ENCODE data around the gene PKNOX2. TPM values are rescaled to one million over a fixed set of nuclear protein-coding genes. Genes with fewer than 3 reads are reported as not detected.

PKNOX2 gene
- total and polyA plus RNA-seq, 4 donors, result 0.14 to 0.29 (median 0.24) TPM

DNA sequence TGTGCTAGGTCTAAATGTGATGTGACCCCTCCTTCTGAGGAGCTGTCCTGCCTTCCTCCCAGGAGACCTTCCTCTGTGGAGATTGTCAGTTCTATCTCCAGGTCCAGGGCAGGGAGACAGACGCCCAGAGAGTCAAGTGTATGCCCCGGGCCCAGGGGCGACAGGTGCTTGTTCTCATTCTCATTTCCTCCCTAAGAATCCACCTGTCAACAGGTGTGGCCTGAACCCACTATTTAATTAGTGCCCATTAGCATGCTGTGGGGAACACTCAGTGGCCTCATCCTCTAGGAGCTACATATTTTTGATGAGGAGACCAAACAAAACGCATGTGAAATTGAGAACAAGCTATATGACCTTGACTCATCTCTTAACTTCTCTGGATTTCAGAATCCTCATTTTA is 9.5 kb downstream of the PKNOX2 start (continued):
- TF ChIP-seq, protein P1, sequence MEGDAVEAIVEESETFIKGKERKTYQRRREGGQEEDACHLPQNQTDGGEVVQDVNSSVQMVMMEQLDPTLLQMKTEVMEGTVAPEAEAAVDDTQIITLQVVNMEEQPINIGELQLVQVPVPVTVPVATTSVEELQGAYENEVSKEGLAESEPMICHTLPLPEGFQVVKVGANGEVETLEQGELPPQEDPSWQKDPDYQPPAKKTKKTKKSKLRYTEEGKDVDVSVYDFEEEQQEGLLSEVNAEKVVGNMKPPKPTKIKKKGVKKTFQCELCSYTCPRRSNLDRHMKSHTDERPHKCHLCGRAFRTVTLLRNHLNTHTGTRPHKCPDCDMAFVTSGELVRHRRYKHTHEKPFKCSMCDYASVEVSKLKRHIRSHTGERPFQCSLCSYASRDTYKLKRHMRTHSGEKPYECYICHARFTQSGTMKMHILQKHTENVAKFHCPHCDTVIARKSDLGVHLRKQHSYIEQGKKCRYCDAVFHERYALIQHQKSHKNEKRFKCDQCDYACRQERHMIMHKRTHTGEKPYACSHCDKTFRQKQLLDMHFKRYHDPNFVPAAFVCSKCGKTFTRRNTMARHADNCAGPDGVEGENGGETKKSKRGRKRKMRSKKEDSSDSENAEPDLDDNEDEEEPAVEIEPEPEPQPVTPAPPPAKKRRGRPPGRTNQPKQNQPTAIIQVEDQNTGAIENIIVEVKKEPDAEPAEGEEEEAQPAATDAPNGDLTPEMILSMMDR (IDR thresholded peaks at IDR 0.05; ENCODE audit: low read depth, low read length, missing input control), result no peak
- TF ChIP-seq FOXA1 (IDR thresholded peaks at IDR 0.05), result no peak

DNA sequence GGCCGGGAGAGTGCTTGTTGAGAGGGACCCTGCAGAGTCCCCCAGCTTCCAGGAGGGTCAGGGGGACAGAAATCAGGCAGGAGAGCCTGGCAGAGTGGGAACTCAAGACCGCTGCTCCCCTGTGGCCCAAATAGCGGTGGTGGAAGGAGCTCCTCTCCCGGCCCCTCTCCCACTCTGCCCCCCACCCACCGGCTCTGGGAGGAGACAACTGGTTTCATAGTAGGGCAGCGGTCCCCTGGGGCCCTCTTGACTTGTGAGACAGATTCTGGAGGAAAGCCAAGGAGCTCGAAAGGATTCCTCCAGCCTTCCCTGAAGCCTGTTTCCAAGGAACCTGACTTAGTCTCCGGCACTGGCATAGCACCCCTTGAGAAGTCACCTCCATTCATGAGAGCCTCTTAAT is 10.1 kb downstream of the PKNOX2 start:
- no peaks in the 10 kb centered on the region for H3K27me3 ChIP-seq (ENCODE audit: control insufficient read depth in 4 of 4, insufficient read depth in 4 of 4, low read length in 3 of 4)
- TF ChIP-seq FOXA1 (IDR thresholded peaks at IDR 0.05), result no peak
- no peak for TF ChIP-seq JUND (IDR thresholded peaks at IDR 0.05)
- TF ChIP-seq, protein P2, sequence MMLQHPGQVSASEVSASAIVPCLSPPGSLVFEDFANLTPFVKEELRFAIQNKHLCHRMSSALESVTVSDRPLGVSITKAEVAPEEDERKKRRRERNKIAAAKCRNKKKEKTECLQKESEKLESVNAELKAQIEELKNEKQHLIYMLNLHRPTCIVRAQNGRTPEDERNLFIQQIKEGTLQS (IDR thresholded peaks at IDR 0.05), result no peak
- no peak for TF ChIP-seq HNF4A (conservative IDR thresholded peaks at IDR 0.05)
- TF ChIP-seq RXRA (IDR thresholded peaks at IDR 0.05), result no peak
- TF ChIP-seq, protein P3, sequence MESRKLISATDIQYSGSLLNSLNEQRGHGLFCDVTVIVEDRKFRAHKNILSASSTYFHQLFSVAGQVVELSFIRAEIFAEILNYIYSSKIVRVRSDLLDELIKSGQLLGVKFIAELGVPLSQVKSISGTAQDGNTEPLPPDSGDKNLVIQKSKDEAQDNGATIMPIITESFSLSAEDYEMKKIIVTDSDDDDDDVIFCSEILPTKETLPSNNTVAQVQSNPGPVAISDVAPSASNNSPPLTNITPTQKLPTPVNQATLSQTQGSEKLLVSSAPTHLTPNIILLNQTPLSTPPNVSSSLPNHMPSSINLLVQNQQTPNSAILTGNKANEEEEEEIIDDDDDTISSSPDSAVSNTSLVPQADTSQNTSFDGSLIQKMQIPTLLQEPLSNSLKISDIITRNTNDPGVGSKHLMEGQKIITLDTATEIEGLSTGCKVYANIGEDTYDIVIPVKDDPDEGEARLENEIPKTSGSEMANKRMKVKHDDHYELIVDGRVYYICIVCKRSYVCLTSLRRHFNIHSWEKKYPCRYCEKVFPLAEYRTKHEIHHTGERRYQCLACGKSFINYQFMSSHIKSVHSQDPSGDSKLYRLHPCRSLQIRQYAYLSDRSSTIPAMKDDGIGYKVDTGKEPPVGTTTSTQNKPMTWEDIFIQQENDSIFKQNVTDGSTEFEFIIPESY (IDR thresholded peaks at IDR 0.05), result no peak
- no peak for TF ChIP-seq RAD21 (IDR thresholded peaks at IDR 0.05)
- no peak for TF ChIP-seq NR2F2 (IDR thresholded peaks at IDR 0.05)
- TF ChIP-seq HNF4G (IDR thresholded peaks at IDR 0.05), result no peak
- no peak for TF ChIP-seq YY1 (IDR thresholded peaks at IDR 0.05)
- no peak for TF ChIP-seq EGR1 (IDR thresholded peaks at IDR 0.05; ENCODE audit: low read depth in 2 of 2)
- no peak for TF ChIP-seq GABPA (IDR thresholded peaks at IDR 0.05 in 1 of 2, conservative IDR thresholded peaks at IDR 0.05 in 1 of 2)
- TF ChIP-seq, protein P4, sequence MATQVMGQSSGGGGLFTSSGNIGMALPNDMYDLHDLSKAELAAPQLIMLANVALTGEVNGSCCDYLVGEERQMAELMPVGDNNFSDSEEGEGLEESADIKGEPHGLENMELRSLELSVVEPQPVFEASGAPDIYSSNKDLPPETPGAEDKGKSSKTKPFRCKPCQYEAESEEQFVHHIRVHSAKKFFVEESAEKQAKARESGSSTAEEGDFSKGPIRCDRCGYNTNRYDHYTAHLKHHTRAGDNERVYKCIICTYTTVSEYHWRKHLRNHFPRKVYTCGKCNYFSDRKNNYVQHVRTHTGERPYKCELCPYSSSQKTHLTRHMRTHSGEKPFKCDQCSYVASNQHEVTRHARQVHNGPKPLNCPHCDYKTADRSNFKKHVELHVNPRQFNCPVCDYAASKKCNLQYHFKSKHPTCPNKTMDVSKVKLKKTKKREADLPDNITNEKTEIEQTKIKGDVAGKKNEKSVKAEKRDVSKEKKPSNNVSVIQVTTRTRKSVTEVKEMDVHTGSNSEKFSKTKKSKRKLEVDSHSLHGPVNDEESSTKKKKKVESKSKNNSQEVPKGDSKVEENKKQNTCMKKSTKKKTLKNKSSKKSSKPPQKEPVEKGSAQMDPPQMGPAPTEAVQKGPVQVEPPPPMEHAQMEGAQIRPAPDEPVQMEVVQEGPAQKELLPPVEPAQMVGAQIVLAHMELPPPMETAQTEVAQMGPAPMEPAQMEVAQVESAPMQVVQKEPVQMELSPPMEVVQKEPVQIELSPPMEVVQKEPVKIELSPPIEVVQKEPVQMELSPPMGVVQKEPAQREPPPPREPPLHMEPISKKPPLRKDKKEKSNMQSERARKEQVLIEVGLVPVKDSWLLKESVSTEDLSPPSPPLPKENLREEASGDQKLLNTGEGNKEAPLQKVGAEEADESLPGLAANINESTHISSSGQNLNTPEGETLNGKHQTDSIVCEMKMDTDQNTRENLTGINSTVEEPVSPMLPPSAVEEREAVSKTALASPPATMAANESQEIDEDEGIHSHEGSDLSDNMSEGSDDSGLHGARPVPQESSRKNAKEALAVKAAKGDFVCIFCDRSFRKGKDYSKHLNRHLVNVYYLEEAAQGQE (IDR thresholded peaks at IDR 0.05), result no peak
- peaks cover 0 to 3% (median 0%) of the 10 kb centered on the region in 4 donors for H3K4me1 ChIP-seq (ENCODE audit: control insufficient read depth in 4 of 4, insufficient read depth in 4 of 4, low read length in 3 of 4)
- DNase-seq (ENCODE audit: low spot score), result no peak
- no peak overlapping the region for H3K27ac ChIP-seq (ENCODE audit: low read depth in 1 of 2, low read length in 2 of 2)
- WGBS, result 90% methylated on average over 8 of the region's 8 CpGs
- H3K9me3 ChIP-seq (ENCODE audit: control insufficient read depth in 4 of 4, low read length in 3 of 4), result no peaks in the 10 kb centered on the region
- no peak overlapping the region for H3K4me3 ChIP-seq (ENCODE audit: low read depth in 1 of 3, low read length in 3 of 3)
- H3K36me3 ChIP-seq (ENCODE audit: control insufficient read depth in 4 of 4, insufficient read depth in 3 of 4, low read depth in 1 of 4, low read length in 3 of 4), result no peaks in the 10 kb centered on the region
- H3K9ac ChIP-seq (ENCODE audit: low read depth in 1 of 2, low read length in 2 of 2), result no peak overlapping the region

DNA sequence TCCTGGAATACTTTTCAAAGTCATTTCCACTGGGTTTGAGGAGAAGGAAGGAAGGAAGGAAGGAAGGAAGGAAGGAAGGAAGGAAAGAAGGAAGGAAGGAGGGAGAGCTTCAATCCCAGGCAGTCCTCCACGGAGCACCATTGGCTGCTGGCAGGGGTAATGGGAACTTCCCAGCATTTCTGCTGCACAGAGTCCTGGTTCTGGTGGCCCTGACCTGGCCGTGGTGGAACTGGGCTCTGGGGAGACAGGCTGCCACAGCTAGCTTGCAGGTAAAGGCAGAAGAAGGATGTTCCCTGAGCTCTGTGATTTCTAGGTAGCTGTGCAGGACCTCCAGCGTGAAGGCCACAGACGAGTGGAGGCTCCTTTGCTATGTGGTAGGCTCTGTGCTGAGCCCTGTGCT is 10.6 kb downstream of the PKNOX2 start:
- Histone ChIP-seq H3K27me3 (ENCODE audit: control insufficient read depth in 4 of 4, insufficient read depth in 4 of 4, low read length in 3 of 4) (no peaks in the 10 kb centered on the region), H3K4me3 (ENCODE audit: low read depth in 1 of 3, low read length in 3 of 3) (no peak overlapping the region), H3K36me3 (ENCODE audit: control insufficient read depth in 4 of 4, insufficient read depth in 3 of 4, low read depth in 1 of 4, low read length in 3 of 4) (no peaks in the 10 kb centered on the region), H3K4me1 (ENCODE audit: control insufficient read depth in 4 of 4, insufficient read depth in 4 of 4, low read length in 3 of 4) (peaks cover 0 to 3% (median 0%) of the 10 kb centered on the region in 4 donors), H3K27ac (ENCODE audit: low read depth in 1 of 2, low read length in 2 of 2) (no peak overlapping the region), H3K9me3 (ENCODE audit: control insufficient read depth in 4 of 4, low read length in 3 of 4) (no peaks in the 10 kb centered on the region), H3K9ac (ENCODE audit: low read depth in 1 of 2, low read length in 2 of 2) (no peak overlapping the region)
- DNase-seq (ENCODE audit: low spot score), result no peak
- WGBS, result 85% methylated on average over 4 of the region's 4 CpGs
- TF ChIP-seq RXRA (IDR thresholded peaks at IDR 0.05) (no peak), HNF4A (conservative IDR thresholded peaks at IDR 0.05) (no peak), HNF4G (IDR thresholded peaks at IDR 0.05) (no peak), EGR1 (IDR thresholded peaks at IDR 0.05; ENCODE audit: low read depth in 2 of 2) (no peak), SP1 (IDR thresholded peaks at IDR 0.05) (no peak), NR2F2 (IDR thresholded peaks at IDR 0.05) (no peak), JUND (IDR thresholded peaks at IDR 0.05) (no peak), RAD21 (IDR thresholded peaks at IDR 0.05) (no peak), TAF1 (conservative IDR thresholded peaks at IDR 0.05) (no peak), YY1 (IDR thresholded peaks at IDR 0.05) (no peak), GABPA (IDR thresholded peaks at IDR 0.05 in 1 of 2, conservative IDR thresholded peaks at IDR 0.05 in 1 of 2) (no peak)
- TF ChIP-seq, protein P5, sequence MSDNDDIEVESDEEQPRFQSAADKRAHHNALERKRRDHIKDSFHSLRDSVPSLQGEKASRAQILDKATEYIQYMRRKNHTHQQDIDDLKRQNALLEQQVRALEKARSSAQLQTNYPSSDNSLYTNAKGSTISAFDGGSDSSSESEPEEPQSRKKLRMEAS (IDR thresholded peaks at IDR 0.05), result no peak
- TF ChIP-seq, protein P1 (IDR thresholded peaks at IDR 0.05; ENCODE audit: low read depth, low read length, missing input control), result no peak
- TF ChIP-seq, protein P3 (IDR thresholded peaks at IDR 0.05), result no peak
